ENCODE data around the gene CXCL6. TPM values are rescaled to one million over a fixed set of nuclear protein-coding genes. Genes with fewer than 3 reads are reported as not detected.

CXCL6 gene
- total RNA-seq, 1 donor from 2014 or later = 35.3 TPM

DNA sequence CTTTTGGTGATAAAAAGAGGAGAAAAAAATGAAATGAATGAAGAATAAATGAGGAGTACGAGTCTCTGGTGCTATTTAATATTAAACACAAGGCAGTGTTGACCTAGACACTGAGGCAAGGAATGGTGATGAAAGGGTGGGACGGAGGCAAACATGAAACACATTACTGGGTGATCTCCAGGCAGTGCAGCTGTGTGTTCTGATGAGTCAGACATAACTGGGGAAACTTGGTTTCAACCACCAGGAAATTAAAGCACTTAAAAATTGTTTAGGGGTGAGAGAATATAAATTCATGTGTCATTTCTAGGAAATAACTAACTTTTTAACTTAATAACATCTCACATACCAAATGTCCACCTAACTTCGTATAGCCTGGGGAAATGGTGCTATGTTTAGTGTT, 19.7 kb upstream of the CXCL6 start:
- TF ChIP-seq, protein P1, sequence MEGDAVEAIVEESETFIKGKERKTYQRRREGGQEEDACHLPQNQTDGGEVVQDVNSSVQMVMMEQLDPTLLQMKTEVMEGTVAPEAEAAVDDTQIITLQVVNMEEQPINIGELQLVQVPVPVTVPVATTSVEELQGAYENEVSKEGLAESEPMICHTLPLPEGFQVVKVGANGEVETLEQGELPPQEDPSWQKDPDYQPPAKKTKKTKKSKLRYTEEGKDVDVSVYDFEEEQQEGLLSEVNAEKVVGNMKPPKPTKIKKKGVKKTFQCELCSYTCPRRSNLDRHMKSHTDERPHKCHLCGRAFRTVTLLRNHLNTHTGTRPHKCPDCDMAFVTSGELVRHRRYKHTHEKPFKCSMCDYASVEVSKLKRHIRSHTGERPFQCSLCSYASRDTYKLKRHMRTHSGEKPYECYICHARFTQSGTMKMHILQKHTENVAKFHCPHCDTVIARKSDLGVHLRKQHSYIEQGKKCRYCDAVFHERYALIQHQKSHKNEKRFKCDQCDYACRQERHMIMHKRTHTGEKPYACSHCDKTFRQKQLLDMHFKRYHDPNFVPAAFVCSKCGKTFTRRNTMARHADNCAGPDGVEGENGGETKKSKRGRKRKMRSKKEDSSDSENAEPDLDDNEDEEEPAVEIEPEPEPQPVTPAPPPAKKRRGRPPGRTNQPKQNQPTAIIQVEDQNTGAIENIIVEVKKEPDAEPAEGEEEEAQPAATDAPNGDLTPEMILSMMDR (IDR thresholded peaks at IDR 0.05) = no peak
- Mint-ChIP-seq H3K4me1 (ENCODE audit: unreplicated experiment) (peaks cover 30% of the 10 kb centered on the region), H3K9me3 (ENCODE audit: unreplicated experiment) (peaks cover 5% of the 10 kb centered on the region), H3K36me3 (ENCODE audit: unreplicated experiment) (no peaks in the 10 kb centered on the region), H3K4me3 (ENCODE audit: unreplicated experiment) (peak overlapping the region; percentile 1), H3K27ac (ENCODE audit: unreplicated experiment) (peak overlapping the region; percentile 74), H3K27me3 (ENCODE audit: unreplicated experiment) (no peaks in the 10 kb centered on the region)
- DNase-seq (ENCODE audit: extremely low spot score, unreplicated experiment) = no peak

DNA sequence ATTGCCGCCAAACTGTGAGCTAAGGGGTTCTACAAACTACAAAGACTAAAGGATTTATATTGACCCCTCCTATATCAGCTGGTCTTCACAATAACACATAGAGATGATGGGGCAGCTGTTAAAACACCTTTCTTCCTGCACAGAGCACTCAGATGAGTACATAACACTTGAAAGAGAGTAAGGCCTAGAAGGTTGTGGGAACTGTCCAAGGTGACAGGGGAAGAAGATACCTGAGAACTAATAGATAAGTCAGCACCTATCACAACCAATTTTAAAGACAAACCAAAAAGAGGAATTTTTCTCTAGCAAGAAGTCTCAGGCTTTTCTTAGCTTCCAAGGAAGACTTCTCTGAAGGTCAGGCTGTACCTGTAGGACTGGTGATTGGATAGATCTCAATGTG, 19.1 kb upstream of the CXCL6 start:
- Mint-ChIP-seq H3K9me3 (ENCODE audit: unreplicated experiment) (peaks cover 9% of the 10 kb centered on the region), H3K4me3 (ENCODE audit: unreplicated experiment) (no peak overlapping the region), H3K27me3 (ENCODE audit: unreplicated experiment) (no peaks in the 10 kb centered on the region), H3K27ac (ENCODE audit: unreplicated experiment) (peak overlapping the region; percentile 74), H3K4me1 (ENCODE audit: unreplicated experiment) (peaks cover 31% of the 10 kb centered on the region), H3K36me3 (ENCODE audit: unreplicated experiment) (no peaks in the 10 kb centered on the region)
- TF ChIP-seq, protein P1 (IDR thresholded peaks at IDR 0.05) = no peak
- DNase-seq (ENCODE audit: extremely low spot score, unreplicated experiment) = no peak

DNA sequence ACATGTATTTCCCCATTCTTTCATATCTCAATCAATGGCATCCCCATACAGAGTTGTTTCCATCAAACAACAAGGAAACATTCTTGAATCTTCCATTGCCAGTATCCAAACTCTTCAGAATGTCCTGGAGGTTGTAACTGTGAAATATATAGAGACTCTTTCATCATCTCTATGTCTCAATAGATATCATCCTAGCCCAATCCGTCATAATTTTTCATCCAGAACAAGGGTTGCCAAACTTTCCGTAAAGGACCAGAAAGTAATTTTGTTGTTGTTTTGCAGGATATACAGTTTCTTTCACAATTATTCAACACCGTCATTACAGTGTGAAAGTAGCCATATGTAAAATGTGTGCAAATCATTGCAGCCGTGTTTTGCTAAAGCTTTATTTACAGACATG, 15.2 kb upstream of the CXCL6 start:
- TF ChIP-seq, protein P1 (IDR thresholded peaks at IDR 0.05) = no peak
- Mint-ChIP-seq H3K36me3 (ENCODE audit: unreplicated experiment) (peaks cover 2% of the 10 kb centered on the region), H3K27ac (ENCODE audit: unreplicated experiment) (no peak overlapping the region), H3K9me3 (ENCODE audit: unreplicated experiment) (peaks cover 12% of the 10 kb centered on the region), H3K4me1 (ENCODE audit: unreplicated experiment) (peaks cover 29% of the 10 kb centered on the region), H3K4me3 (ENCODE audit: unreplicated experiment) (no peak overlapping the region), H3K27me3 (ENCODE audit: unreplicated experiment) (no peaks in the 10 kb centered on the region)
- DNase-seq (ENCODE audit: extremely low spot score, unreplicated experiment) = no peak

DNA sequence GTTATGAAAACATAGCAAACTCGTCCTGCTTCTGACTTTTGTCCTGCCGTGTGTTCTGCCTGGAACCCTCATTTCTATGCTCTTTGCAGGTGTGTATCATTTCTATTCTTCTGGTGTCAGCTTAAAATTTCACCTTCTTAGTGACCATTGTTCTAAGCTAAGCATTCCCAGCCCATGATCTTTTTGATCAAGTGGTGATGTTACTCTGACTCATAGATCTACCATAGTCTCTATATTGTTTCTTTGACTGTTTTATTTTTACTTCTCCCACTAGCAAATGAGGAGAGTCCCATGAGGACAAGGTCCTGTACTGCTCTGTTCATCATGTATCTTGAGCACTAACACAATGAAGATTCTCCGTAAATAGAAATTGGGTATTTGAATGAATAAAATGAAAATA, 14.1 kb upstream of the CXCL6 start:
- Mint-ChIP-seq H3K27me3 (ENCODE audit: unreplicated experiment) (no peaks in the 10 kb centered on the region), H3K36me3 (ENCODE audit: unreplicated experiment) (peaks cover 9% of the 10 kb centered on the region), H3K4me3 (ENCODE audit: unreplicated experiment) (no peak overlapping the region), H3K9me3 (ENCODE audit: unreplicated experiment) (peaks cover 20% of the 10 kb centered on the region), H3K27ac (ENCODE audit: unreplicated experiment) (no peak overlapping the region), H3K4me1 (ENCODE audit: unreplicated experiment) (peaks cover 19% of the 10 kb centered on the region)
- TF ChIP-seq, protein P1 (IDR thresholded peaks at IDR 0.05) = no peak
- DNase-seq (ENCODE audit: extremely low spot score, unreplicated experiment) = no peak

DNA sequence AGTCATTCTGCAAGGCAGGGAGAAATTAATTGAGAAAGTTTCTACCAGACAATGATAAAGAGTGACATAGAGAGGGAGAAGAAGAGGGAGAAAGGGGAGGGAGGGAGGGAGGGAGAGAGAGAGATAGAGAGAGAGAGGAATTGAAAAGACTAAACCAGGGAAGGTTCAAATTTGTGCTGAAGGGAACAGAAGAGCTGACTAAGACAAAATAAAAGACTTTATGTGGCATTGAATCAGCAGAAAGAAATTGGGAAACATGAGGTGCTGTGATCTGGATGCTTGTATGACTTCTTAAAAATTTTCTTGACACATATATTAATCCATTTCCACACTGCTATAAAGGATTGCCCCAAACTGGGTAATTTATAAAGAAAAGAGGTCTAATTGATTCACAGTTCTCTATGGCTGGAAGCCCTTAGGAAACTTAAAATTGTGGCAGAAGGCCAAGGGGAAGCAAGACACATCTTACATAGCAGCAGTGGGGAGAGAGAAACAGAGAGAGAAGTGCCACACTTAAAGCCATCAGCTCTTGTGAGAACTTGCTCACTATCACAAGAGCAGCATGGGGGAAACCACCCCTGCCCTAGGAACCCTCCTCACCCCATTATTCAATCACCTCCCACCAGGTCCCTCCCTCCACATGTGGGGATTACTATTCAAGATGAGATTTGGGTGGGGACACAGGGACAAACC, 13.5 kb upstream of the CXCL6 start:
- peaks cover 21% of the 10 kb centered on the region for H3K9me3 Mint-ChIP-seq (ENCODE audit: unreplicated experiment)
- no peaks in the 10 kb centered on the region for H3K27me3 Mint-ChIP-seq (ENCODE audit: unreplicated experiment)
- peaks cover 13% of the 10 kb centered on the region for H3K36me3 Mint-ChIP-seq (ENCODE audit: unreplicated experiment)
- peaks cover 13% of the 10 kb centered on the region for H3K4me1 Mint-ChIP-seq (ENCODE audit: unreplicated experiment)
- TF ChIP-seq, protein P1 (IDR thresholded peaks at IDR 0.05) = no peak
- H3K27ac Mint-ChIP-seq (ENCODE audit: unreplicated experiment) = no peak overlapping the region
- DNase-seq (ENCODE audit: extremely low spot score, unreplicated experiment) = no peak
- H3K4me3 Mint-ChIP-seq (ENCODE audit: unreplicated experiment) = no peak overlapping the region
